Nucleus accumbens (tissue), 56 donors: ENCODE measurements around the gene FTCD.
A peak's percentile ranks its signal among the peaks of the same experiment; 100 is the strongest.
"Not testable (repeated sequence)": the region's sequence is repeated elsewhere in the genome, so short reads cannot be mapped to it uniquely, and the experiment has no call there.

Source experiments
- DNase-seq, 56 donors: peaks; one replicate each; lab custom pipeline; 2025; lab: John Stamatoyannopoulos, UW

FTCD gene

GRCh38 chr21:46189213-46189958 is 34.0 kb upstream of the FTCD start:
- peak in 1 of 56 donors; percentile 40 for DNase-seq

GRCh38 chr21:46188226-46189212 is 33.1 kb upstream of the FTCD start:
- peak in 46 of 56 donors; percentile 19 to 86 (median 52) for DNase-seq

- no peak for DNase-seq
Measured at GRCh38 chr21:46187814-46188213, 32.4 kb upstream of the FTCD start.

GRCh38 chr21:46187261-46187660 is 31.9 kb upstream of the FTCD start:
- no peak for DNase-seq

GRCh38 chr21:46185716-46186115 is 30.3 kb upstream of the FTCD start:
- DNase-seq = no peak

GRCh38 chr21:46184625-46185555 is 29.5 kb upstream of the FTCD start:
- peak in 54 of 56 donors; percentile 28 to 98 (median 82) for DNase-seq

- DNase-seq = peak in 37 of 56 donors; percentile 19 to 92 (median 69)
Measured at GRCh38 chr21:46183910-46184624, 28.7 kb upstream of the FTCD start, which contains the start of gene SPATC1L. Gene SPATC1L, minus strand, starts transcription at chr21:46184459. Its CDS starts 1,643 bp downstream, at chr21:46182816.

- not testable (repeated sequence) for DNase-seq
Measured at GRCh38 chr21:46183337-46183909, 28.0 kb upstream of the FTCD start.

GRCh38 chr21:46182548-46183336 is 27.4 kb upstream of the FTCD start:
- DNase-seq = no peak

GRCh38 chr21:46181953-46182547 is 26.7 kb upstream of the FTCD start:
- no peak for DNase-seq

- DNase-seq = no peak
Measured at GRCh38 chr21:46181436-46181835, 26.1 kb upstream of the FTCD start.

- no peak for DNase-seq
Measured at GRCh38 chr21:46180778-46181391, 25.5 kb upstream of the FTCD start.

- no peak for DNase-seq
Measured at GRCh38 chr21:46180079-46180722, 24.8 kb upstream of the FTCD start.

- DNase-seq = no peak
Measured at GRCh38 chr21:46179708-46180078, 24.3 kb upstream of the FTCD start.

GRCh38 chr21:46178961-46179360 is 23.6 kb upstream of the FTCD start:
- no peak for DNase-seq

- not testable (repeated sequence) for DNase-seq
Measured at GRCh38 chr21:46176443-46177129, 21.2 kb upstream of the FTCD start.
